A204.1 (cell line): Measurements from ENCODE around the gene PDIA2.
"Not testable (repeated sequence)": the region's sequence is repeated elsewhere in the genome, so short reads cannot be mapped to it uniquely, and the experiment has no call there.

Experiments
- FAIRE-seq: peaks from 2 replicates; lab custom pipeline; 2012; peaks lifted over from hg19 to GRCh38; lab: Jason Lieb, UNC

PDIA2 gene

GRCh38 chr16:331181-331814, 48.3 kb downstream of the PDIA2 start:
- FAIRE-seq, result not testable (repeated sequence)

- FAIRE-seq, result no peak
Observed at GRCh38 chr16:333406-334094, 50.6 kb downstream of the PDIA2 start.

- not testable (repeated sequence) for FAIRE-seq
Observed at GRCh38 chr16:334164-334832, 51.3 kb downstream of the PDIA2 start.

GRCh38 chr16:334861-335632, 52.1 kb downstream of the PDIA2 start:
- FAIRE-seq, result not testable (repeated sequence)

GRCh38 chr16:336269-336668, 53.3 kb downstream of the PDIA2 start:
- FAIRE-seq, result no peak
